ENCODE measurements around the gene ANKHD1.

DNA sequence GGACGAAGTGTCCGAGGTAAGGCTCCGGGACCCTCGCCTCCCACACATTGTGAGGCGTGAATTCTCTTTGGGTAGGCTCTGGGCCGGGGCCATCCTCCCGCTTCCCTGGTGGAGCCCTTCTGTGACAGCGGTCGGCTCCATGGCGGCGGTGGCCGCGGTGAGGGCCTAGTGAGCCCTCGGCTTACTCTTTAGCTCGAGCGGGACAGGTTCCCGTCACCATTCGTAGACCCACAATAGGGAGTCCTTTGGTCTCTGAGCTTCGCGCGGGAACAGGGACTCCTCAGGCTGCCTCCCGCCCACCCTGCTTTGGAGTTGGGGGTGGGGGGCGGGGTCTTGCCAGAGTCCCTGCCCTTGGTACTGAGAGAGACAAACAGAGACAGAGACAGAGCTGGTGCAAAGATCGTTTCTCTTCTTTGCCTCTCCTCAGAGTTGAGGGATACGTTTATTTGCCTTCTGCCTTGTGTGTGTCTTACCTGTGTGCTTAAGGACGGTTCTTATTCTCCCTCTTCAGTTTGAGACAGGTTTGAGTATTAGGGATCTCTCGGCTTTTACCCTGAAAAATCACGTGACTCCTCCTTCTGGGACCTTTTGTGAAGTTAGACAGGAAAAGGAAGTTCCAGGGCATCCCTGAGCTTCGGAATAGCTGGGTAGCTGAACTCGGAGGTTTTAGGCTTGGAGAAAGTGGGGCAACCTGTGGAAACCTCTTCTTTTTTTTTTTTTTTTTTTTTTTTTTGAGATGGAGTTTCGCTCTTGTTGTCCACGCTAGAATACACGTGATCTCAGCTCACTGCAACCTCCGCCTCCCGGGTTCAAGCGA, 833 bp downstream of the ANKHD1 start:
- no peak for TF ChIP-seq EZH2 (IDR thresholded peaks at IDR 0.05; ENCODE audit: low read depth)
- TF ChIP-seq, protein P1, sequence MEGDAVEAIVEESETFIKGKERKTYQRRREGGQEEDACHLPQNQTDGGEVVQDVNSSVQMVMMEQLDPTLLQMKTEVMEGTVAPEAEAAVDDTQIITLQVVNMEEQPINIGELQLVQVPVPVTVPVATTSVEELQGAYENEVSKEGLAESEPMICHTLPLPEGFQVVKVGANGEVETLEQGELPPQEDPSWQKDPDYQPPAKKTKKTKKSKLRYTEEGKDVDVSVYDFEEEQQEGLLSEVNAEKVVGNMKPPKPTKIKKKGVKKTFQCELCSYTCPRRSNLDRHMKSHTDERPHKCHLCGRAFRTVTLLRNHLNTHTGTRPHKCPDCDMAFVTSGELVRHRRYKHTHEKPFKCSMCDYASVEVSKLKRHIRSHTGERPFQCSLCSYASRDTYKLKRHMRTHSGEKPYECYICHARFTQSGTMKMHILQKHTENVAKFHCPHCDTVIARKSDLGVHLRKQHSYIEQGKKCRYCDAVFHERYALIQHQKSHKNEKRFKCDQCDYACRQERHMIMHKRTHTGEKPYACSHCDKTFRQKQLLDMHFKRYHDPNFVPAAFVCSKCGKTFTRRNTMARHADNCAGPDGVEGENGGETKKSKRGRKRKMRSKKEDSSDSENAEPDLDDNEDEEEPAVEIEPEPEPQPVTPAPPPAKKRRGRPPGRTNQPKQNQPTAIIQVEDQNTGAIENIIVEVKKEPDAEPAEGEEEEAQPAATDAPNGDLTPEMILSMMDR (conservative IDR thresholded peaks at IDR 0.05): no peak
